Esophagus muscularis mucosa (tissue), 2 donors: ENCODE data around the gene LRP2.

ENCODE experiments used
- POLR2A ChIP-seq: fragments of 450-650 bp; IDR thresholded peaks from one replicate; pipeline ENCODE4 v1.6.1; 2017; ENCODE audit warnings: antibody characterized with exemption, moderate library complexity, mild to moderate bottlenecking, low read depth
- POLR2AphosphoS5 ChIP-seq, 2 donors: sonication (generic); formaldehyde crosslinking; IDR thresholded peaks; one replicate each; pipeline ENCODE4 v1.6.1; 2017; ENCODE audit warnings: antibody characterized with exemption in 2 of 2

GRCh38 chr2:169210917-169211316, 151.4 kb downstream of the LRP2 start:
- TF ChIP-seq POLR2A (no peak), POLR2AphosphoS5 (IDR thresholded peaks at IDR 0.05) (no peak)
